Body of pancreas (tissue), 4 donors: ENCODE data around the gene RSRP1. TPM values are rescaled to one million over a fixed set of nuclear protein-coding genes. Genes with fewer than 3 reads are reported as not detected.

Experiments
- ATAC-seq: fragments of 150-250 bp; one replicate; pipeline ENCODE4 v1.9.1; 2016
- DNase-seq, 4 donors: peaks; one replicate each; pipeline ENCODE4 v3.0.0-alpha.2; 2019
- H3K27ac ChIP-seq, 4 donors: fragments of 200-600 bp; sonication (generic); 1 replicate in 3 of 4; 2 replicates in 1 of 4; pipeline versions ENCODE4 v1.5.1 to v1.6.1; 2016 to 2019; ENCODE audit warnings: mild to moderate bottlenecking in 1 of 4, mixed read lengths in 1 of 4, moderate library complexity in 1 of 4
- H3K27me3 ChIP-seq, 2 donors: fragments of 200-600 bp; sonication (generic); one replicate each; pipeline ENCODE4 v1.6.0; 2016; ENCODE audit warnings: mild to moderate bottlenecking in 1 of 2
- H3K36me3 ChIP-seq, 2 donors: fragments of 200-600 bp; sonication (generic); replicated peaks in 1 of 2; 2 replicates each; pipeline ENCODE4 v1.5.1; 2016; ENCODE audit warnings: low read depth in 2 of 2; ENCODE audit not compliant: insufficient read depth in 1 of 2
- H3K4me1 ChIP-seq: fragments of 200-600 bp; sonication (generic); one replicate; pipeline ENCODE4 v1.6.0; 2016
- H3K4me3 ChIP-seq, 2 donors: fragments of 200-600 bp; sonication (generic); 1 replicate in 1 of 2; 2 replicates in 1 of 2; pipeline ENCODE4 v1.5.1; 2016 to 2019
- H3K9me3 ChIP-seq, 3 donors: fragments of 200-600 bp; sonication (generic); 1 replicate in 2 of 3; 2 replicates in 1 of 3; pipeline ENCODE4 v1.5.1; 2016
- CTCF ChIP-seq, 7 experiments: fragments of 450-650 bp in 4 of 7; fragments of 200-600 bp in 3 of 7; sonication (generic) in 3 of 7; IDR thresholded peaks; one replicate each; pipeline ENCODE4 v1.5.1; 2016 to 2019; ENCODE audit warnings: antibody characterized with exemption in 7 of 7
- POLR2A ChIP-seq, 3 donors: fragments of 450-650 bp; IDR thresholded peaks; one replicate each; pipeline ENCODE4 v1.6.1; 2016; ENCODE audit warnings: antibody characterized with exemption in 3 of 3, mild to moderate bottlenecking in 2 of 3
- WGBS, 2 donors: methylation state at CpG; one replicate each; pipeline ENCODE4 v1.1.5; 2017; 5-methylcytosine and 5-hydroxymethylcytosine counted together
- intact Hi-C: fragments of 100-400 bp; cut with DNase I; formaldehyde crosslinking; loops from one replicate; pipeline ENCODE4 v1.15.1; 2023
- total RNA-seq, 2 donors: library from RNA; depleted of rRNA; stranded (reverse); fragments of >200 nt; gene quantifications; one replicate each; pipeline ENCODE4 v1.1.0, GENCODE V29; 2016

The RSRP1 gene
- total RNA-seq, 2 donors from 2014 or later, result 94.4 to 158 TPM

DNA sequence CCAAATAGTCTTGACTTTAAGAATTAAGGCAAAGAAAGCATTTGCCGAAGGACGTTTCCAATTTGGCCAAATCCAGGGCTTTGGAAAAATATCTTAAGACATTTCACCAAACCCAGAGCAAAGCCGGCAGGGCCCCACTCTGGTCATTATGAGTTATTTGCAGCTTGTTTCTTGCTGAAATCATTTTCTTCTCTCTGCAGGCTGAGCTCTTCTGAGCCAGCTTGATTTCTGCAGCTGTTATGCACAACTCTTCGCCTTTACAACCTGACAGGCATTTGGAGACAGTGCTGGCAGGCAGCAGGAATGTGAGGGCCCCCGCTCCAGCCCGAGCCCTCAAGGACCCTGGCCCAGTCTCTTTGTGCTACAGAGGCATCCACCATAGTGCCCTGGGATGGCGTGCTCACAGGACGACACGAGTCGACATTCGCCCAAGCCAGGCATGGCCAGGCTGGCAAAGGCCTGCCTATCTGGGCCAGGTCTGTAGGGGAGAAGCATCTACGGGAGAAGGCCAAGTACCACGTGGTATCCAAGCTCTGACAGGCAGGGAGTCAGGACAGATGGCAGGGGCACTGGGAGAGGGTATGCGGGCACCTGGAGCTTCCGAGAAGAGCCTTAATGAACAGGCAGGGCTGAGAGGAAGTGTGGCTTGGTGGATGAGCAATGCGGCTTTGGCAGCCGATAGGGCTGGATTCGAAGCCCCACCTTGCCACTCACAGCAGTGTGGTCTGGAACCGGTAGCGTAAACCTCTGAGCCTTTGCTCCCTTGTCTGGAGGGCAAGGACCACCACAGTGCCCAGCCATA lies 47.2 kb downstream of the RSRP1 start:
- no peak for ATAC-seq
- intact Hi-C loops, result loop anchor here (5.0 to 10.0 kb wide), 2 partner anchors 265 to 353 kb away; partner anchors contain the start of gene RUNX3
- DNase-seq, result no peak

GRCh38 chr1:25198663-25199252 lies 48.5 kb downstream of the RSRP1 start:
- peak; percentile 61 for ATAC-seq
- Histone ChIP-seq H3K36me3 (no peaks in the 10 kb centered on the region), H3K27ac (peak overlapping the region in 3 of 4 donors; percentile 51 to 66 (median 64)), H3K27me3 (no peaks in the 10 kb centered on the region), H3K9me3 (no peaks in the 10 kb centered on the region), H3K4me1 (no peaks in the 10 kb centered on the region), H3K4me3 (no peak overlapping the region)
- TF ChIP-seq CTCF (IDR thresholded peaks at IDR 0.05) (no peak), POLR2A (IDR thresholded peaks at IDR 0.05) (no peak)
- peak; percentile 22 to 61 (median 40) for DNase-seq
- intact Hi-C loops, result no loop called here
- WGBS, 2 donors, result 47 to 51% methylated on average over 20 of the region's 20 CpGs

More for the DNA sequence above, 47.2 kb downstream of the RSRP1 start:
- Histone ChIP-seq H3K4me3 (no peak overlapping the region), H3K4me1 (no peaks in the 10 kb centered on the region), H3K36me3 (no peaks in the 10 kb centered on the region), H3K9me3 (no peaks in the 10 kb centered on the region), H3K27me3 (no peaks in the 10 kb centered on the region), H3K27ac (no peak overlapping the region)
- 76 to 87% methylated on average over 18 to 19 of the region's 20 CpGs for WGBS, 2 donors
- no peak for TF ChIP-seq POLR2A (IDR thresholded peaks at IDR 0.05)
- no peak for TF ChIP-seq CTCF (IDR thresholded peaks at IDR 0.05)

GRCh38 chr1:25197982-25198662 lies 49.1 kb downstream of the RSRP1 start:
- intact Hi-C loops, result no loop called here
- no peaks in the 10 kb centered on the region for H3K36me3 ChIP-seq
- TF ChIP-seq CTCF (IDR thresholded peaks at IDR 0.05) (no peak), POLR2A (IDR thresholded peaks at IDR 0.05) (peak in 1 of 3 donors; percentile 18)
- ATAC-seq, result peak; percentile 71
- no peaks in the 10 kb centered on the region for H3K9me3 ChIP-seq
- peak in 1 of 4 donors; percentile 16 for DNase-seq
- H3K27ac ChIP-seq, result peak overlapping the region in 3 of 4 donors; percentile 51 to 66 (median 64)
- H3K4me3 ChIP-seq, result no peak overlapping the region
- 26 to 31% methylated on average over 11 of the region's 11 CpGs for WGBS, 2 donors
- no peaks in the 10 kb centered on the region for H3K4me1 ChIP-seq
- no peaks in the 10 kb centered on the region for H3K27me3 ChIP-seq

DNA sequence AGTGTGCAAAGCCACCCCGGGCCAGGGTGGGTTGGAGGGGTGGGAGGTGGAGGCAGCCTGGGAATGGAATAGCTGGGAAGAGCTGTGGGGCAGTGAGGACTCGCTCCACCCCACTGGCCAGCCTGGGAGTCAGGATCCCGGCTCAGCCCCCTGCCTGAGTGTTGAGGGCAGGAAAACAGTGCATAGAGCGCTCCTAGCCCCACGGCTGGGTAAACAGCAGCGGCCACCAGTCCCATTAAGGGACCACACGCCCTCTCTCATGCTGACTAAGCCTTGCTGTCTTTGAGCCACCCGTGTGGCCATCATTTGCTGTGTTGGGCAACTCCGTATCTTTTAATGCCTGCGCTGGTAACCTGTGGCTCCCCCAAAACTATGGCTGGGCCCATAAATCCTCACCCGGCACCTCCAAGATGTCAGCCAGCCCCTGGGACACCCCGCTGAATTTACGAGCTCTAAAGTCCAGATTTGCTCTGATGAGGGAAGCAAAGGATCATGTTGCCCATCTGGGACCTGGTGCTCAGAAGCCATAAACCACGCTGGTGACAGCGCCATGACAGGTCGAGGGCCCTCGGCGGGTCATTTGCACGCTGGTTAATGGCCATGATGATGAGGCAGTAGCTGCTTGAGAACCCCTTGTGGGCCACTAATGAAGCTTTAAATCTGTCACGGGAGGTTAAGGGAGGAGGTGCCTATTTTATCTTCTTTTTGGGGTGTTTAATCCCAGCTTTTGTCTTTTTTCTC lies 49.8 kb downstream of the RSRP1 start:
- TF ChIP-seq POLR2A (IDR thresholded peaks at IDR 0.05) (no peak), CTCF (IDR thresholded peaks at IDR 0.05) (no peak)
- no peaks in the 10 kb centered on the region for H3K4me1 ChIP-seq
- peak overlapping the region in 3 of 4 donors; percentile 51 to 66 (median 64) for H3K27ac ChIP-seq
- intact Hi-C loops, result no loop called here
- ATAC-seq (no peak), DNase-seq (no peak)
- H3K9me3 ChIP-seq, result no peaks in the 10 kb centered on the region
- no peaks in the 10 kb centered on the region for H3K27me3 ChIP-seq
- H3K36me3 ChIP-seq, result no peaks in the 10 kb centered on the region
- no peak overlapping the region for H3K4me3 ChIP-seq
- WGBS, 2 donors, result 74 to 76% methylated on average over 12 to 20 of the region's 20 CpGs
